DMS53 treated with DMSO at 0.1 percent for 48 hours (cell line): ENCODE data around the gene RELA.

Experiments
- DNase-seq: peaks from one replicate; lab custom pipeline; 2025; ENCODE audit not compliant: unreplicated experiment; lab: John Stamatoyannopoulos, UW

The RELA gene

GRCh38 chr11:65615229-65615949 is 47.3 kb downstream of the RELA start, which contains the start of gene PCNX3:
PCNX3 (plus strand) TSS chr11:65615776; CDS start chr11:65616312, 536 bp downstream.
- DNase-seq: peak; percentile 100

- DNase-seq: no peak
These were observed 49.4 kb downstream of the RELA start for GRCh38 chr11:65613091-65613928.

GRCh38 chr11:65612691-65613090 is 50.0 kb downstream of the RELA start:
- no peak for DNase-seq

GRCh38 chr11:65611758-65612603 is 50.7 kb downstream of the RELA start:
- DNase-seq: no peak

- no peak for DNase-seq
These were observed 51.5 kb downstream of the RELA start for GRCh38 chr11:65611028-65611757.

- no peak for DNase-seq
These were observed 52.3 kb downstream of the RELA start for GRCh38 chr11:65610404-65610803.

GRCh38 chr11:65609665-65610064 is 53.1 kb downstream of the RELA start:
- no peak for DNase-seq

GRCh38 chr11:65609229-65609628 is 53.5 kb downstream of the RELA start:
- DNase-seq: no peak

GRCh38 chr11:65607614-65608426 is 54.9 kb downstream of the RELA start:
- DNase-seq: no peak

GRCh38 chr11:65606876-65607613 is 55.7 kb downstream of the RELA start:
- DNase-seq: peak; percentile 34

- no peak for DNase-seq
These were observed 58.5 kb downstream of the RELA start for GRCh38 chr11:65604258-65604657.
